Glomerular visceral epithelial cell (primary cell): ENCODE measurements around the gene CRYL1.
"Not testable (repeated sequence)": the region's sequence is repeated elsewhere in the genome, so short reads cannot be mapped to it uniquely, and the experiment has no call there.

ENCODE experiments used
- DNase-seq: peaks from one replicate; pipeline ENCODE4 v3.0.0-alpha.2; 2016; ENCODE audit errors: extremely low spot score

Gene CRYL1

GRCh38 chr13:20456737-20457136 is 68.9 kb downstream of the CRYL1 start:
- no peak for DNase-seq

GRCh38 chr13:20451397-20451796 is 74.3 kb downstream of the CRYL1 start:
- no peak for DNase-seq

GRCh38 chr13:20448470-20448869 is 77.2 kb downstream of the CRYL1 start:
- no peak for DNase-seq

- DNase-seq, result no peak
Measured at GRCh38 chr13:20446900-20447299, 78.8 kb downstream of the CRYL1 start.

GRCh38 chr13:20446405-20446804 is 79.3 kb downstream of the CRYL1 start:
- no peak for DNase-seq

- DNase-seq, result no peak
Measured at GRCh38 chr13:20442798-20443381, 82.8 kb downstream of the CRYL1 start.

GRCh38 chr13:20442375-20442774 is 83.3 kb downstream of the CRYL1 start:
- no peak for DNase-seq

GRCh38 chr13:20441879-20442278 is 83.8 kb downstream of the CRYL1 start:
- no peak for DNase-seq

- DNase-seq, result no peak
Measured at GRCh38 chr13:20441056-20441455, 84.6 kb downstream of the CRYL1 start.

GRCh38 chr13:20439261-20439660 is 86.4 kb downstream of the CRYL1 start:
- no peak for DNase-seq

GRCh38 chr13:20438801-20439200 is 86.9 kb downstream of the CRYL1 start:
- DNase-seq, result no peak

GRCh38 chr13:20436505-20436904 is 89.2 kb downstream of the CRYL1 start:
- DNase-seq, result no peak

GRCh38 chr13:20435616-20436368 is 89.9 kb downstream of the CRYL1 start:
- DNase-seq, result no peak

GRCh38 chr13:20434210-20434609 is 91.4 kb downstream of the CRYL1 start:
- DNase-seq, result not testable (repeated sequence)

- no peak for DNase-seq
Measured at GRCh38 chr13:20431687-20432384, 93.8 kb downstream of the CRYL1 start.

- DNase-seq, result peak; percentile 24
Measured at GRCh38 chr13:20431080-20431479, 94.6 kb downstream of the CRYL1 start.

- DNase-seq, result no peak
Measured at GRCh38 chr13:20430296-20430695, 95.4 kb downstream of the CRYL1 start.

- DNase-seq, result no peak
Measured at GRCh38 chr13:20429682-20430081, 96.0 kb downstream of the CRYL1 start.

GRCh38 chr13:20428666-20429644 is 96.7 kb downstream of the CRYL1 start:
- no peak for DNase-seq

GRCh38 chr13:20426766-20427448 is 98.8 kb downstream of the CRYL1 start:
- peak; percentile 9 for DNase-seq

- peak; percentile 78 for DNase-seq
Measured at GRCh38 chr13:20425819-20426219, 99.8 kb downstream of the CRYL1 start.
